Trophoblast cell (in vitro differentiated cells and primary cell): ENCODE measurements around the gene CDH18.

ENCODE experiments used
- DNase-seq, 2 donors: peaks; one replicate each; pipeline ENCODE4 v3.0.0-alpha.2; 2016
- H2AFZ ChIP-seq: 2 replicates; pipeline ENCODE4 v1.6.1; 2013; ENCODE audit warnings: low read length, moderate library complexity, mild to moderate bottlenecking; ENCODE audit not compliant: insufficient read depth, poor library complexity
- H2AK5ac ChIP-seq: 2 replicates; pipeline ENCODE4 v1.6.1; 2013; ENCODE audit warnings: mild to moderate bottlenecking, low read length
- H2BK120ac ChIP-seq: 2 replicates; pipeline ENCODE4 v1.6.1; 2013; ENCODE audit warnings: low read length, mild to moderate bottlenecking, moderate library complexity; ENCODE audit not compliant: insufficient read depth, poor library complexity
- H2BK12ac ChIP-seq: 2 replicates; pipeline ENCODE4 v1.6.1; 2013; ENCODE audit warnings: mild to moderate bottlenecking, low read length, moderate library complexity
- H2BK5ac ChIP-seq: 2 replicates; pipeline ENCODE4 v1.6.1; 2013; ENCODE audit warnings: low read length, low read depth, moderate library complexity, mild to moderate bottlenecking; ENCODE audit not compliant: poor library complexity
- H3K14ac ChIP-seq: 2 replicates; pipeline ENCODE4 v1.6.1; 2013; ENCODE audit warnings: mild to moderate bottlenecking, low read length
- H3K18ac ChIP-seq: 2 replicates; pipeline ENCODE4 v1.6.1; 2013; ENCODE audit warnings: mild to moderate bottlenecking, low read length
- H3K23ac ChIP-seq: 2 replicates; pipeline ENCODE4 v1.6.1; 2013; ENCODE audit warnings: low read length
- H3K27ac ChIP-seq: 2 replicates; pipeline ENCODE4 v1.5.1; 2013; ENCODE audit warnings: low read depth, mild to moderate bottlenecking, inconsistent platforms, low read length, moderate library complexity
- H3K27me3 ChIP-seq: 2 replicates; pipeline ENCODE4 v1.6.1; 2013; ENCODE audit warnings: inconsistent platforms, mild to moderate bottlenecking, low read length, moderate library complexity; ENCODE audit not compliant: insufficient read depth
- H3K36me3 ChIP-seq, 2 experiments: 1 replicate in 1 of 2; 2 replicates in 1 of 2; pipeline ENCODE4 v1.6.1; 2013; ENCODE audit warnings: low read length in 2 of 2, mild to moderate bottlenecking in 2 of 2, moderate library complexity in 1 of 2; ENCODE audit not compliant: insufficient read depth in 2 of 2, control insufficient read depth in 1 of 2
- H3K4ac ChIP-seq: 2 replicates; pipeline ENCODE4 v1.6.1; 2013; ENCODE audit warnings: low read depth, mild to moderate bottlenecking, low read length, moderate library complexity
- H3K4me1 ChIP-seq, 2 experiments: 1 replicate in 1 of 2; 2 replicates in 1 of 2; pipeline ENCODE4 v1.6.1; 2013; ENCODE audit warnings: low read length in 2 of 2, mild to moderate bottlenecking in 2 of 2, moderate library complexity in 1 of 2; ENCODE audit not compliant: insufficient read depth in 2 of 2, control insufficient read depth in 1 of 2
- H3K4me2 ChIP-seq: 2 replicates; pipeline ENCODE4 v1.6.1; 2013; ENCODE audit warnings: inconsistent platforms, mild to moderate bottlenecking, low read length, moderate library complexity
- H3K4me3 ChIP-seq: 2 replicates; pipeline ENCODE4 v1.5.1; 2013; ENCODE audit warnings: mild to moderate bottlenecking, low read depth, low read length, inconsistent platforms
- H3K79me1 ChIP-seq: one replicate; pipeline ENCODE4 v1.6.1; 2013; ENCODE audit warnings: low read length
- H3K79me2 ChIP-seq: 2 replicates; pipeline ENCODE4 v1.6.1; 2013; ENCODE audit warnings: low read length, mild to moderate bottlenecking; ENCODE audit not compliant: control insufficient read depth, insufficient read depth, poor library complexity
- H3K9ac ChIP-seq: 2 replicates; pipeline ENCODE4 v1.6.1; 2013; ENCODE audit warnings: mild to moderate bottlenecking, low read length
- H3K9me3 ChIP-seq: 2 replicates; pipeline ENCODE4 v1.6.1; 2013; ENCODE audit warnings: low read depth, mild to moderate bottlenecking, control low read depth, inconsistent platforms, low read length; ENCODE audit not compliant: insufficient read depth
- H4K12ac ChIP-seq: 2 replicates; pipeline ENCODE4 v1.6.1; 2013; ENCODE audit warnings: low read depth, mild to moderate bottlenecking, low read length, moderate library complexity
- H4K8ac ChIP-seq: 2 replicates; pipeline ENCODE4 v1.6.1; 2013; ENCODE audit warnings: low read depth, mild to moderate bottlenecking, low read length, moderate library complexity
- H4K91ac ChIP-seq: one replicate; pipeline ENCODE4 v1.6.1; 2013; ENCODE audit warnings: low read depth, mild to moderate bottlenecking, low read length, moderate library complexity
- WGBS: extraction: QIAGEN DNeasy Blood & Tissue Kit; methylation state at CpG from one replicate; pipeline ENCODE4 v1.1.7; 2013; ENCODE audit warnings: missing lambda C conversion rate; ENCODE audit not compliant: insufficient read length, insufficient coverage; ENCODE audit errors: extremely low coverage; 5-methylcytosine and 5-hydroxymethylcytosine counted together

Gene CDH18

DNA sequence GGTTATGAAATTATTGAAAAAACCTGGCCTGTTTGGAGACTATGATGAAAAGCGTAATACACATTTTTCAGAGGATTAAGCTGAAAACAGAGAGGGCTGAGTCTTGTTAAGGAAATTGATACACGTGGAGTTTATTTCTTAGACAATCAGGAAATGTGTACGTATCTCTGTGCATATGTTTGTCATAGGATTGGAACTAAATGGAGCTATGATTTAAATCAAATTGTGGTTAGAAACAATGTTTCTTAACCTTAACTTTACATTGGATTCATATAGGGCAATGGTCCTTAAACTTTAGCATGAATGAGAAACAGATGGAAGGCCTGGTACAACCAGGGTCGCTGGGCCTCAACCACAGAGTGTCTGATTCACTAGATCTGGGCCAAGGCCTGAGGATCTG is 451.6 kb downstream of the CDH18 start:
- no CpG with 5 or more reads among the region's 4 CpGs for WGBS
- Histone ChIP-seq H3K4me2 (no peak overlapping the region), H3K14ac (no peak overlapping the region), H2BK5ac (no peak overlapping the region), H4K12ac (no peak overlapping the region), H3K4me1 (no peaks in the 10 kb centered on the region), H2BK12ac (no peak overlapping the region), H3K23ac (no peak overlapping the region), H3K9me3 (no peaks in the 10 kb centered on the region), H3K4ac (no peak overlapping the region), H3K4me3 (no peak overlapping the region), H3K79me2 (no peaks in the 10 kb centered on the region), H2AK5ac (no peak overlapping the region), H4K8ac (no peak overlapping the region), H2AFZ (no peak overlapping the region), H3K36me3 (no peaks in the 10 kb centered on the region), H3K27me3 (no peaks in the 10 kb centered on the region), H3K27ac (no peak overlapping the region), H3K9ac (no peak overlapping the region), H2BK120ac (no peak overlapping the region), H3K18ac (no peak overlapping the region), H4K91ac (no peak overlapping the region), H3K79me1 (no peaks in the 10 kb centered on the region)
- no peak for DNase-seq

DNA sequence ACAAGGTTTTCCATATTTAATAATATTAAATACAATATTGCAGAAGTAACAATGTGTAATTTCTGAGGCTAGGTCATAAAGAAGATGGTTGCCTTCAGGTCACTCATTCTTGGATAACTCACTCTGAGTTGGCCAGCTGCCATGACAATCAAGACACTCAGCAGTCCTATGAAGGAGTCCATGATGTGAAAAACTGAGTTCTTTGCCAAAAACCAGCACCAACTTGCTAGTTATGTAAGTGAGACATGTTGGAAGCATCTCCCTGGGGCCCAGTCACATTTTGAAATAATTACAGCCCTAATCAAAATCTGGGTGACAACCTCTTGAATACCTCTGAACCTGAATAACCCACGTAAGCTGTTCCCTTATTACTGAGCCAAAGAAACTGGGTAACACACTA is 453.2 kb downstream of the CDH18 start:
- no peak overlapping the region for H3K23ac ChIP-seq
- no peaks in the 10 kb centered on the region for H3K36me3 ChIP-seq
- no peak overlapping the region for H4K12ac ChIP-seq
- H3K79me2 ChIP-seq: no peaks in the 10 kb centered on the region
- no peak overlapping the region for H3K4me2 ChIP-seq
- no peak overlapping the region for H2AK5ac ChIP-seq
- DNase-seq: no peak
- no peaks in the 10 kb centered on the region for H3K27me3 ChIP-seq
- H3K9ac ChIP-seq: no peak overlapping the region
- no peak overlapping the region for H3K4me3 ChIP-seq
- no peak overlapping the region for H3K14ac ChIP-seq
- no peak overlapping the region for H3K4ac ChIP-seq
- no peak overlapping the region for H4K91ac ChIP-seq
- H3K4me1 ChIP-seq: no peaks in the 10 kb centered on the region
- H2AFZ ChIP-seq: no peak overlapping the region
- no peaks in the 10 kb centered on the region for H3K9me3 ChIP-seq
- H2BK12ac ChIP-seq: no peak overlapping the region
- no peak overlapping the region for H2BK5ac ChIP-seq
- no peak overlapping the region for H3K27ac ChIP-seq
- no peak overlapping the region for H3K18ac ChIP-seq
- WGBS: no CpG with 5 or more reads among the region's 1 CpG
- H3K79me1 ChIP-seq: no peaks in the 10 kb centered on the region
- H2BK120ac ChIP-seq: no peak overlapping the region
- no peak overlapping the region for H4K8ac ChIP-seq

DNA sequence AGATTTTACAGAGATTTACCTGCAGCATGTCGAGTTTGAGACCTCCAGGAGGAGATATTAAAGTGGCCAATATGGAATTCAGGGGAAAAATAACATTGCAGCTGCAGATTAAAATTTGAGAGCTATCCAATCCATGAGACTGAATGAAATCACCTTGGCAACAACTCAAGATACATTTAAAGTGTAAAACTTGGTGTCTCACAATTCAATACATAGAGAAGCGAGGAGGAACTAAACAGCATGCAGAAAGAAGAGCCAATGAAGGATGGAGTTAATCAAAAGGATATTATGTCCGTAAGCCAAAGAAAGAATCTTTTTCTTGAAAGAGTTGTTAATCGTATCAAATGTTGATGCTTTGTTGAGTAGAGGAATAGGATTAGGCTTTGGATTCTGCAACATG is 455.1 kb downstream of the CDH18 start:
- Histone ChIP-seq H3K14ac (no peak overlapping the region), H4K12ac (no peak overlapping the region), H3K18ac (no peak overlapping the region), H3K27ac (no peak overlapping the region), H3K4me3 (no peak overlapping the region), H3K27me3 (no peaks in the 10 kb centered on the region), H2BK120ac (no peak overlapping the region), H3K4ac (no peak overlapping the region), H2BK12ac (no peak overlapping the region), H4K91ac (no peak overlapping the region), H3K4me2 (no peak overlapping the region), H2AFZ (no peak overlapping the region), H3K23ac (no peak overlapping the region), H2BK5ac (no peak overlapping the region), H3K79me1 (no peaks in the 10 kb centered on the region), H3K79me2 (no peaks in the 10 kb centered on the region), H3K36me3 (no peaks in the 10 kb centered on the region), H2AK5ac (no peak overlapping the region), H4K8ac (no peak overlapping the region), H3K4me1 (no peaks in the 10 kb centered on the region), H3K9ac (no peak overlapping the region), H3K9me3 (no peaks in the 10 kb centered on the region)
- DNase-seq: no peak
- WGBS: no CpG with 5 or more reads among the region's 4 CpGs

GRCh38 chr5:19531374-19531952 is 456.5 kb downstream of the CDH18 start:
- Histone ChIP-seq H4K8ac (no peak overlapping the region), H2BK5ac (no peak overlapping the region), H3K4me1 (no peaks in the 10 kb centered on the region), H3K27me3 (no peaks in the 10 kb centered on the region), H3K79me1 (no peaks in the 10 kb centered on the region), H3K14ac (no peak overlapping the region), H2BK12ac (no peak overlapping the region), H3K23ac (no peak overlapping the region), H3K9ac (no peak overlapping the region), H3K27ac (no peak overlapping the region), H3K4me3 (no peak overlapping the region), H3K4ac (no peak overlapping the region), H3K9me3 (no peaks in the 10 kb centered on the region), H3K79me2 (no peaks in the 10 kb centered on the region), H2AFZ (no peak overlapping the region), H4K12ac (no peak overlapping the region), H2AK5ac (no peak overlapping the region), H3K36me3 (no peaks in the 10 kb centered on the region), H4K91ac (no peak overlapping the region), H2BK120ac (no peak overlapping the region), H3K18ac (no peak overlapping the region), H3K4me2 (no peak overlapping the region)
- WGBS: no CpG with 5 or more reads among the region's 8 CpGs
- peak; percentile 64 to 95 for DNase-seq
